Activated naive CD4-positive, alpha-beta T cell treated with anti-CD3 and anti-CD28 coated beads, Interleukin-2, amount 50 U/mL, for 16 hours (primary cell): ENCODE results near the gene TANK.
"Not testable (repeated sequence)": the region's sequence is repeated elsewhere in the genome, so short reads cannot be mapped to it uniquely, and the experiment has no call there.

Source experiments
- DNase-seq: peaks from one replicate; pipeline ENCODE4 v3.0.0-alpha.2; 2020

Gene TANK

GRCh38 chr2:161233858-161234431 lies 73.7 kb downstream of the TANK start:
- DNase-seq, result no peak

GRCh38 chr2:161234627-161235026 lies 74.4 kb downstream of the TANK start:
- DNase-seq, result no peak

DNA sequence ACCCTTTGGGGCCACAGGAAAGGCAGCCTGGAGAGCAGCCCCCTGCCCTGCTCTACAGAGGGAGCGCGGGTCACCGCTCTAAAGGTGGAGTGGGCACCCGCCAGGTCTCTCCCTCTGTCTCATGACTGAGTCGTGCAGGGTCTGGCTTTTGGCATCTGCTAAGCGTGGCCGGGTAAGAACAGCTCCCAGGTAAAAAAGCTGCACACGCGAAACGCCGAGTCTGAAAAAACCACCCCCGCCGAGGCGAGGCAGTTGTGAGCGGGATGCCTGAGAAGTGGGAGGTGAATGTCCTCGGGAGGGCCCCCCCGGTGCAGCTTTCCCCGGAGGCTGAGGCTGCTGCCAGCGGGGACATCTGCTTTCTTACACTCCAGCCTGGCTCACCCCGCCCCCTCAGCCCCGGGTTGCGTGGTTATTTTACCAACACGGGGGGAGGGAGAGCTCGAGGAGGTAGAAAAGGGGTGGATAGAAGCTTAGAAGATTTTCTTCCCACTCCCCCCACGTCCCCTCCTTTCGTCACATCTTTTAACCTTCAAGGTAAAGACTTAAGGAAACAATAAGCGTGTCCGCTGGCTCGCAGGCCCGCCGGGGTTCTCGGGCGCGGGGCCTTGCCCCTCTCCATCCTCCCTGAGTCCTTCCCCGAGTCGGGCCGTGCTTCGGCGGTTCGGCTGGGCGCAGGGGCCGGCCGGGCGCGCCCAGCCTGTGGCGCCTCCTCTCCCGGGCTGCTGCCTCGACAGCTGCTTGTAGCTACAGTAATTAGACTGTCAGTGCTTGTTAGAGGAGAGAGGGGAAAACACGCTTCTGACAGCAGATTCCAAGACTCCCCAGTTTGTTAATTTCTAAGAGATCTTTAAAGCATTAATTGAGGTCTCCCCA lies 77.4 kb downstream of the TANK start:
- peak; percentile 63 for DNase-seq

DNA sequence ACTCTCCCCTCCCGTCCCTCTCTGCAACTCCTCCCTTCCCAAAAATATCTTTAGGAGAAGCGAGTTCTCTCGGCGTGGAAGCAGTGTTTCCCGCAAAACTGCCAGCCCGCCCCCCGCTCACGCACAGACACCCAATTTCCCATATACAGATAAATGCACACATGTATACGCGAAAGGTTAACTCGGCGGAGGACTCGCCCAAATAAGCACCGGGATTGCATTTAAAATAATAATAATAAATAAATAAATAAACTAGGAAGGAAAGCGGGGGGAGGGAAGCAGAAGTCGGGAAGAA lies 78.0 kb downstream of the TANK start:
- no peak for DNase-seq

- DNase-seq, result peak; percentile 64
These were observed 78.5 kb downstream of the TANK start for GRCh38 chr2:161238560-161239325.

DNA sequence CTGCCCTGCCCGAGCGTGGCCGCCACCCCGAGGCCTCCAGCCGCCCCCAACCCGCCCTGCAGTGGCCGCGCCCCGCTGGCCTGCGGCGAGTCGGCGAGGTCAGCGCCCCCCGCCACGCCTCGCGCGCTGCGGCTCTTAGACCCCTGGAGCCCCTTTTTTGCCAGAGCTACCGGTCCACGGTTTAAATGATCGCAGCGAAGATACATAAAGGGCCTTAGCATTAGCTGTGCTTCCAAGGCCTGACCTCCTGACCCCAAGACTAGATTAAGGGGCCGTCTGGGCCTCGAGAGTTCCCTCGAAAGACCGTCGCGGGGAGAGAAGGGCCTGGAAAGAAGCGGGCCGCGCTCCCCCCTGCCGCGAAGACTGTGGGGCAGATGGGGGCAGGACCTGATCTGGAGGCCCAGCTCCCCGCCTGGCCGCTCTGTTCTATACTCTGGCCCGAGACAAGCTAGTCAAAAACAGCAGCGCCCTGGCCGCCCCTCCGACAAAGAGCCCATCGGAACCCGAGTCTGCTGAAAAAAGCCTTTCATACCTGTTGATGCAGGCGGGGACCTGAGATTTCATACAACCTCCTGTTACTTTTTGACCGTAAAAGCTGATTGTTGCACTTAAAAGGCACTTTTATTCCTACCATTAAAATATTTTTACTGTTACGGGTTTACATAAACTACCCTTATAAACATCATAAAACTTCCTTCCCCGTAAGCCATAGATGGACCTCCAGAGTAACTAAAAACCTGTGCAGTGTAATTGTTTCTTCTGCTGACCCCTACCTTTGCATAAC lies 79.3 kb downstream of the TANK start:
- DNase-seq, result no peak

DNA sequence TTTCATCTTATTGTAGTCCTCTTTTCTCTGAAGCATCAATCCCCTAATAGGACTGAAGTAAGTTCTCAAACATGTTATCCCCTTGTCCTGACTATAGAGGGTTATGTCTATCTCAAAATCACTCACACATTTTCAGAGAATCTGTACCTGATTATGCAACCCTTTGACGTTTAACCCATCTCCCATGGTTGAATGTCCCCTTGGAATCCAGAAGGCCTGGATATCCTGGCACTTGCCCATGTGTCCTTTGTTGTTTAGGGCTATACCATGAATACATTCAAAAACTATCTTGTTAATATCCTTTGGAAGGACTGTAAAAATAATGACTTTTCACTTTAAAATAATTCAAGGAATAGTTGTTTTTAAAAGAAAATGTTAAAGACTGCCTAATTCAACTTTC lies 81.7 kb downstream of the TANK start:
- no peak for DNase-seq

DNA sequence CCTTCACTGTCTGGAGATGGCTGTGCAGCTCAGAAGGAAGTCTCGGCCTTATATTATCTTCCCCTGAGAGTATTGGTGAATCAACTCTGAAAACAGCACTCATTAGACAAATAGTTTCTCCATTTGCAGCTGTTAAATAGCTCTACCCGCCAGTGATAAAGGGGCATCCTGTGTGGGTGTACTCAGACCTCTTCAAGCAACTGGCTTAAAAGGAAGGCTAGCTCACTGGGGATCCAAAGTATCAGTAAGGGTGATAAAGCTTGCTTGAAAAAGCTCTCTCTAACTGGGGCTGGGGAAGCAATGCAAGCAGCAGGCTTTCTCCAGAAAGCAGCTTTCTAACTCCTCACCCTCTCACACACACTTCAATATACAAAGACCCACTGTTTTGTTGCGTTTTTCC lies 83.1 kb downstream of the TANK start:
- no peak for DNase-seq

- DNase-seq, result no peak
These were observed 83.7 kb downstream of the TANK start for GRCh38 chr2:161243905-161244304.

- DNase-seq, result peak; percentile 69
These were observed 84.4 kb downstream of the TANK start for GRCh38 chr2:161244387-161245260.

- no peak for DNase-seq
These were observed 85.0 kb downstream of the TANK start for GRCh38 chr2:161245261-161245553.

DNA sequence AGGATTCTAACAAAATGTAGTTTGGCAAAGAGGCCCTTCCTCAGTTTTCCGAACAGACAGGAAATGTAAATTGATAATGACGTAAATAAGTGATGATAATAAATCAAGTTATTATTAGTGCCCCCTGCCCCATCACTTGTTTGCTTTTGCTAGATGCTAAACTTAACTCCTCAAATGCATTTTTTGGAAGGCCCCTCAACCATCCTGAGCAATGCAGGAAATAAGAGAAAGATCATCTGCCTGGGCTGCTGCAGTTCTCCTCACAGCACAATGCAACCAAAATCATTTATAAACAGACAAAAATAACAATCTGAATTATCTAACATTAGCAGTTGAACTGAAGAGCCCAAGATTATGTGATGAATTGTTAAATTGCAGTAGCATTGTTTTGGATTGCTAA lies 85.4 kb downstream of the TANK start:
- DNase-seq, result no peak

GRCh38 chr2:161246281-161246680 lies 86.1 kb downstream of the TANK start:
- no peak for DNase-seq

DNA sequence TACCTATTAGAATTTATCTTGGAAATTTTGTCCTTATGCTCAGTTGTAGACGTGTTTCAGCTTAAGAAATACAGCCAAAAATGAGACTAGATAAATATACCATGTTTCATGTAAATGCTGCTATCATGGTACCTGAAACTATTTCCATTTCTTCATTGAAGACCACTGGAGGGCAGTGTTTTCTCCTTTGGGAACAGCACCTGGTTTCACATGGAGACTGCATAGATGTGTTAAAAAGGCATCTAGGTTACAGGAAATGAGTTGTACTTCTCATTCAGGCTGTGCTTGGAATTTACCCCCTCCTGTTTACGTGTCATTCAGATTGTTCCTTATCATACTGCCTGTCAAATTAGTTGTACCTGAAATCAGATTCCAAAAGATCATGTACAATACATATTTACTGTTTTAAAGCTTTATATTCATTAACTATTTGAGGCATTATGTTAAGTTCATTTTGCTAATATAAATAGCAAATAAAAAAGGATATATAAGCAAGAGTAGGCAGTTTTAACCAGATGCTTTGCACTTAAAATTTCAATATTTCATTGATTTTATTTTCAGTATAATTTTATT lies 90.7 kb downstream of the TANK start:
- no peak for DNase-seq

DNA sequence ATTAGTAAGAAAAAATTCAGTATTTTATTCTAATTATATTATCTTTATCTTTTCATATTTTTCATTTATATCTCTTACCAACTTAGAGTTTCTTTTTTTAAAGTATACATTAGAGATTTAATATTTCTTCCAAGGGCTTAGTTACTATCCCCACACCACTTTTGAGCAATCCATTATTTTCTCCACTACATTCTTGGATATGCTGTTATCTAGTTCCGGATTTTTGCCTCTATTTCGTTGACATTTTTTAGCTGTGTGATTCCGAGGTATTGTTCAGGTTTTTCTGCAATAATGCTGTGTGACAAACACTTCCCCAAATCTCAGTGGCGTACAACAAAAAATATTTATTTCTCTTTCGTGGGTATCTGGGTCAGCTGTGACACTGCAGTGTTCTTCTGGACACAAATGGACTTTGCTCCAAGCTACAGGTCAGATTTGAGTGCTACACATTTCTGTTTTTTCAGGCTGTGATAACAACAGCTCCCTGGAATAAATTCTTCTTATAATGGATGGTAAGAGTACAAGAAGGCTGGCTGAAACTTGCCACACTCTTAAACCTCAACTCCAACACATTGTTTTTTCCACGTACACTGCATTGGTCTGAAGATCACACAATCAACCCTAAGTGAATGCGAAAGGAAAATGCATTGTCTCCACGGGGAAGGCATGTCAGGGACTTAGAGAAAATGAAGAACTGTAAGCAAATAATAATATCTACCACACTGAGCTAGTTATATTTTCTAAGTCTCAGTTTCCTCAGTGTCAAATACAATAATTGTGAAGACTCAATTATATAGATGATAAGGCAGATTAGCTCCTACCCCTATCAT lies 97.1 kb downstream of the TANK start:
- DNase-seq, result no peak

GRCh38 chr2:161265874-161266273 lies 105.6 kb downstream of the TANK start:
- no peak for DNase-seq

GRCh38 chr2:161269111-161269510 lies 108.9 kb downstream of the TANK start:
- DNase-seq, result no peak

DNA sequence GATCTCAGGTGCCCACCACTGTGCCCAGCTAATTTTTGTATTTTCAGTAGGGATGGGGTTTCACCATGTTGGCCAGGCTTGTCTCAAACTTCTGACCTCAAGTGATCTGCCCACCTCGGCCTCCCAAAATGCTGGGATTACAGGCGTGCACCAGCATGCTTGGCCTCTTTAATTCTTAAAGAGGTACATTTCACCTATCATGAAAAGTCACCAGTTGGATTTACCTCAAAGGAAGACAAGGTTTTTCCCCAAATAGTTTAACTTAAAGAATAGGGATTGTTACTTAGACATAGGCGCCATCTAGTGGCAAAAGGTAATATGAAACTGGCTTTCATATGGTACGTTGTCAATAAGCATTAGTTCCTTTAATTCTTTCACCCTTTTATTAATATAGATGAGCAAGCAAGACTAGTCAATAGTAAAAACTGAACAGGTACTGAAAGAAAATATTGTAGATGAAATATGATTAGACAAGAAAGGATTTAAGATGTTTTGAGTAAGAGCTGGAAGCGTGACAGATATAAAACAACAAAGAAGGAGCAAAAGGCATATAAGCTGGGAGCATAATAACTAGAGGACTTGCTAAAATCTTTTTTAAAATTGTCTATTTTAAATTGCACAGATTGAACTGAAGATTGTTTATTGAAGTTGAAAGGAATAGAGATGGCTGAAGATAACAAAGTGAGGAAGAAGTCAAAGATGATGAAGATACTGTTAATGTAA lies 113.0 kb downstream of the TANK start:
- DNase-seq, result no peak

DNA sequence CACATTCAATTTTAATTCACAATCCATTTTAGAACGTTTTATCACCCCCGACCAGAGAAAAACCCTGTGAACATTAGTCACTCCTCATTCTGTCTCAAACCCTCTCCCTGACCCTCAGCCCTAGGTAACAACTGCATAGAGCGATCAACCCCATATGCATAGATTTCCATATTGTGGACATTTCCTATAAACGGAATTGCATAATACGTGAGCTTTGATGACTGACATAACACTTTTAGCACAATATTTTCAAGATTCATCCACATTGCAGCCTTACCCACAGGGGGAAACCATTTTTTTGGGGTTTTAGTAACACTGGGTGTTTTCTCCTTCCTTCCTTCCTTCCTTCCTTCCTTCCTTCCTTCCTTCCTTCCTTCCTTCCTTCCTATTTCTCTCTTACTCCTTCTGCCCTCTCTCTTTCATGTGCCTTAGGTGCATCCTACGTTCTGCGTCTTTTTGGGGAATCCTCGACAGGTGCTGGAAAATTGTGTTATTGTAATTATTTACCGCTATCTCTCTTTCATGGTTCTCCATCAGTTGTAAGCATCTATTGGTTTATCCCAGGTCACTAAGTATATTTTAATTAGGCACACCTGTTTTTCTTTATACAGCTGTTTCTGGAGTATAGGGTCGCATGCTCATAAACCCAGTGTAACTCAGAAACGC lies 118.5 kb downstream of the TANK start:
- DNase-seq, result not testable (repeated sequence)
